Measurements from ENCODE around the gene METTL27.
"Not testable (repeated sequence)": the region's sequence is repeated elsewhere in the genome, so short reads cannot be mapped to it uniquely, and the experiment has no call there.

METTL27 gene, protein sequence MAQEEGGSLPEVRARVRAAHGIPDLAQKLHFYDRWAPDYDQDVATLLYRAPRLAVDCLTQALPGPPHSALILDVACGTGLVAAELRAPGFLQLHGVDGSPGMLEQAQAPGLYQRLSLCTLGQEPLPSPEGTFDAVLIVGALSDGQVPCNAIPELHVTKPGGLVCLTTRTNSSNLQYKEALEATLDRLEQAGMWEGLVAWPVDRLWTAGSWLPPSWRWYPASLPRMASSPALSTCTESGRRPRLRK

DNA sequence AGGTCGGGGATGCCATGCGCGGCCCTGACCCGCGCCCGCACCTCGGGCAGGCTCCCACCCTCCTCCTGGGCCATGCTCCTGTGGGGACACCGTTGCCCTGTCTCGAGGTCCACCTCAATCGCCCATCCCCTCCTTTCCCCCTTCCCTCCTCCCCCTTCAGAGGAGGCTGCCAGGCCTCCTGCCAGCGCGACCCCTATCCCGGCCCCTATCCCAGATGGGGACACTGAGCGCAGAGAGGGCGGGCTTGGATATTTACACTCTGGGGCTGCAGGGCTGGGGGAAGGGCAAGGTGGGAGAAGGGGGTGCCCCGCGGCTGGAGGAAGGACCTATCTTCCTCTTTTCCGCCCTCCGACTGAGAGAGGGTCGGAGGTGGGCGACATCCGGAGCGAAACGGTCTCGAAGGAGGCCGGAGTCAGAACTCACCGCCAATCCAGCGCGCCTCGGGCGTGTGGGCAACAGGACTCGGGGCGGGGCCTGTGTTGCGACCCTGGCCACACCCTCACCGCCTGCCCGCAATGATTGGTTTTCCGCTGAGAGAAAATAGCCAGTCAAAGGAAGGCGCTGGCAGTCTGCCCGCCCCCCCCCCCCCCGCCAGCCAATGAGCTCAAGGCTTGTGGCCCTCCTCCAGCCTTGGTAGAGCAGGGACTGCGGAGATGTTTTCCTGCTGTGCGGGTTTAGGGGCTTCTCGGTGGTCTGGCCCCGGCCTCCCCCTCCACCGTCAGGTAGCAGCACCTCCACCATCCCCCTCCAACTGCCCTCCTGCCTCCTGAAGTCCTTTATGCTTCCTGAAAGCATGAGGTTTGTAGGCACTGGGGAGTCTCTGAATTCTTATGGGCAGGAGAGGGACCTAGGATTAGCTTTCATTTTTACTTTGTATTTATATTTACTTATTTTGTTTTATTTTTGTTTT lies at the start of gene METTL27:
TSS of gene METTL27 (minus strand) at position 450 of the 910 bp plus-strand sequence. CDS start at position 74, 376 bp downstream.
- DNase-seq (ENCODE audit: low read depth in 3 of 3, low spot score in 1 of 3) = peak; percentile 69 to 79 (median 77)

- no peak for DNase-seq (ENCODE audit: low read depth in 3 of 3, low spot score in 1 of 3)
These were observed 49.0 kb upstream of the METTL27 start for GRCh38 chr7:73891178-73891885.

- DNase-seq (ENCODE audit: low read depth in 3 of 3, low spot score in 1 of 3) = no peak
These were observed 48.3 kb upstream of the METTL27 start for GRCh38 chr7:73890555-73891147.

- DNase-seq (ENCODE audit: low read depth in 3 of 3, low spot score in 1 of 3) = no peak
These were observed 46.6 kb upstream of the METTL27 start for GRCh38 chr7:73888959-73889358.

- DNase-seq (ENCODE audit: low read depth in 3 of 3, low spot score in 1 of 3) = no peak
These were observed 45.4 kb upstream of the METTL27 start for GRCh38 chr7:73887762-73888161.

- no peak for DNase-seq (ENCODE audit: low read depth in 3 of 3, low spot score in 1 of 3)
These were observed 43.9 kb upstream of the METTL27 start for GRCh38 chr7:73885975-73886798.

- no peak for DNase-seq (ENCODE audit: low read depth in 3 of 3, low spot score in 1 of 3)
These were observed 43.2 kb upstream of the METTL27 start for GRCh38 chr7:73885433-73885974.

GRCh38 chr7:73884867-73885422 lies 42.6 kb upstream of the METTL27 start:
- not testable (repeated sequence) for DNase-seq (ENCODE audit: low read depth in 3 of 3, low spot score in 1 of 3)

GRCh38 chr7:73882047-73882402 lies 39.7 kb upstream of the METTL27 start:
- no peak for DNase-seq (ENCODE audit: low read depth in 3 of 3, low spot score in 1 of 3)

- DNase-seq (ENCODE audit: low read depth in 3 of 3, low spot score in 1 of 3) = no peak
These were observed 39.2 kb upstream of the METTL27 start for GRCh38 chr7:73881352-73882046.

GRCh38 chr7:73880755-73881328 lies 38.5 kb upstream of the METTL27 start:
- no peak for DNase-seq (ENCODE audit: low read depth in 3 of 3, low spot score in 1 of 3)

DNA sequence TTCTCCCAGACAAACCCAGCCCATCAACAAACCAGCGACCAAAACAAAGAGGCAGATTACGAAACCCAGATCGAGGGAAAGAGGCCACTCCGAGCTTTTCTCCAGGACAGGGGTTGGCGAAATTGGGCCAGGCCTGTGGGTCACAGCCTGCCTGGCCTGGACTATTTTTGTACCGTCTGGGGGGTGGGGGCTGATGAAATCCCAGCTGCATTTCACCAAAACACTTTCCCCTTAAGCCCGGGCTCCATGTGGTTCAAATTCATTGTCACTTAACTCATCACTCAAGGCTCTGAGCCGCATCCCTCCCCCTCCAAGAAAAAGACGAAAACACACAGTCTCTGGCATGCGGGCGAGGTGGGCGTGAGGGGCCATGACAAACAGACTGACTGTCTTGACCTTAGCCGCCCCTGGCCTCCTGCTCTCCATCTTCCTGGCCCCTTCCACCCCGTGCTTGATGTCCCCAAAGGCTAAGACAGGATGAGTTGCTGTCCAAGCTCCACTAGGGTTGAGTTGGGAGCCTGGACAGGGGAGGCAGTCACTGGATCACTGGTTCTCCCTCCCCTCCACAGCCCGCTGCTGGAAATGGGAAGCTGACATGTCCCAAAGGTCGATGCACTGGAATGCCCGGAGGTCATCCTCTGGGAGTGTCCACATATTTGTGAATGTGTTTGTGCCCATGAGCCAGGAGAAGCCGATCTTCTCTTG lies 37.8 kb upstream of the METTL27 start:
- DNase-seq (ENCODE audit: low read depth in 3 of 3, low spot score in 1 of 3) = no peak

DNA sequence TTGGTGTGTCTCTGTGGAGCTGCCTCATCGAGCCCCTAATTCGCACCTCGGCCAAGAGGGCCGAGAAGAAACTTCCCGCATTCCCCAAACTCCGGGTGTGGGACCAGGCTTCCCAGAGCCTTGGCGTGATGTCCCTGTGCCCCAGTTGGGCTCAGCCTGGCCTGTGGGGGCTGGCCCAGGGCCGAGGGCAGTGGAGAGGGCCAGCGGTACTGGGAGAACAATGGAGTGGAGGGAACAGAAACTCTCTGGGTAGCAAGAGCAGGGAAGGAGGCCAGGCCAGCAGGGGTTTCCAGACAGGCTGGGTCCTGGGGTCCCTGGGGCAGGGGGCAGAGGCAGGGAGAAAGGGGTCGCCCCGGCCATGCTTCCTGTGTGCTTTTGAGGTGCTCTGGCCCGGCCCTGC lies 34.7 kb upstream of the METTL27 start:
- no peak for DNase-seq (ENCODE audit: low read depth in 3 of 3, low spot score in 1 of 3)

DNA sequence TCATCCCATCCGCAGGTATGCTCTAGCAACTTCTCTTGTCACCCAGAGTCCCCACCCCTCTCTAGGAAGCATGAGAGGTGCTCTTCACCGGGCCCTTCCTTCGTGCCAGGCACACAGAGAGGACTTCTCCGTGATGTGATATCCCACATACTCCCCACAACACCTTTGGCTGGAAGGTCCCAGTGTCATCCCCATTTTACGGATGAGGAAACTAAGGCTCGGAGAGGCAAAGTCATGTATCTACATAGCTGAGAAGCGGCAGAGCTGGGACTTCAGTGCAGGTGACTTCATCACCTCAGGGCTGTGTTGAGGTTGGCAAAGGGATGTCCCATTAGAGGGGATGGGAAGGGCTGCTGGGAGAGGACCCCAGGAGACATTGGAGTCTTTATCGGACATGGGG lies 34.0 kb upstream of the METTL27 start:
- no peak for DNase-seq (ENCODE audit: low read depth in 3 of 3, low spot score in 1 of 3)

DNA sequence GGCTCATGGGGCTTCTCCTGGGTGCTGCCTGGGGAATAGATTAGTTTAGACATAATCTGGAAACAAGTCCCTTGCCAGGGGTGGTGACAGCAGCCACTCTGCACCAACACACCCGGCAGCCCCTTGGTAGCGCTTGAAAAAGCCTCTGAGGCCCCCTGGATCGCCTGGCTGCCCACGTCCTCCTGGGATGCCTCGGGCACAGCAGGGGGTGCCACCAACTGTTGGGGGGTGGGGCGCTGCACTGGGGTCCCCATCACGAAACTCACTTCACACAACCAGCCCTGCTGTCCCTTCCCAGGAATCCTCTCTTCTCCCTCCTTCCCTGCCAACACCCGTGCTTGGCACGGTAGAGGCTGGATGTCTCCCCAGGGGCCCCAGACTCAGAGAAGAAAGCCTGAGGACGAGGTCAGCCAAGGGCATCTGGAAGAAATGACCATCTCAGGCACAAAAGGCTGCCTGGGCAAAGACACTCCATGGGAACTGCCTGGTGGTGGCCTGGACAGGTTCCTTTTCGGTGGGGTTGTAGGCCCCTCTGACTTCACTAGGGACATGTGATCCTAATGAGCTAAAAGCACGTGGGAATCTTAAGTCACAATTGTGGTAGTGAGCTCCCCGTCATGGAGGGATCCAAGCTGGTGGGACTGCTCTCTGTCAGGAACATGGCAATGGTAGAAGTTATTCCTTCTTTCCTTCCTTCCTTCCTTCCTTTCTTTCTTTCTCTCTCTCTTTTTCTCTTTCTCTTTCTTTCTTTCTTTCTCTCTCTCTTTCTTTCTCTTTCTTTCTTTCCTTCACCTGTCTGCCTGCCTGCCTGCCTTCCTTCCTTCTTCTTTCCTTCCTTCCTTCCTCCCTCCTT lies 30.0 kb upstream of the METTL27 start:
- no peak for DNase-seq (ENCODE audit: low read depth in 3 of 3, low spot score in 1 of 3)

- DNase-seq (ENCODE audit: low read depth in 3 of 3, low spot score in 1 of 3) = no peak
These were observed 29.1 kb upstream of the METTL27 start for GRCh38 chr7:73871163-73872011.

Measured in stimulated activated CD4-positive, alpha-beta T cell treated with anti-CD3 and anti-CD28 coated beads, TNF-alpha, amount 100 ng/mL, for 1 hour (primary cell).